Measurements from ENCODE around the gene DNAH14. TPM values are rescaled to one million over a fixed set of nuclear protein-coding genes. Genes with fewer than 3 reads are reported as not detected.
"Not testable (repeated sequence)": the region's sequence is repeated elsewhere in the genome, so short reads cannot be mapped to it uniquely, and the experiment has no call there.

The DNAH14 gene
- total RNA-seq, 4 donors from 2014 or later: 9.5 to 32.4 (median 14.8) TPM

GRCh38 chr1:224988042-224988441 lies 58.6 kb downstream of the DNAH14 start:
- peaks cover 0 to 10% (median 0%) of the 10 kb centered on the region in 3 donors for H3K9me3 ChIP-seq
- no peaks in the 10 kb centered on the region for H3K27me3 ChIP-seq
- H3K27ac ChIP-seq: no peak overlapping the region
- H3K4me1 ChIP-seq: no peaks in the 10 kb centered on the region
- TF ChIP-seq POLR2AphosphoS5 (IDR thresholded peaks at IDR 0.05) (no peak), EP300 (IDR thresholded peaks at IDR 0.05) (no peak), CTCF (IDR thresholded peaks at IDR 0.05) (no peak), POLR2A (IDR thresholded peaks at IDR 0.05) (no peak)
- WGBS, 2 donors (ENCODE audit: low coverage in 1 of 2): 89 to 100% methylated on average over 2 to 6 of the region's 6 CpGs
- ATAC-seq: no peak
- no peaks in the 10 kb centered on the region for H3K36me3 ChIP-seq
- no peak overlapping the region for H3K4me3 ChIP-seq

- 33 to 83% methylated on average over 1 of the region's 1 CpG for WGBS, 2 donors (ENCODE audit: low coverage in 1 of 2)
- no peaks in the 10 kb centered on the region for H3K27me3 ChIP-seq
- H3K4me3 ChIP-seq: no peak overlapping the region
- no peak overlapping the region for H3K27ac ChIP-seq
- no peak for ATAC-seq
- no peaks in the 10 kb centered on the region for H3K4me1 ChIP-seq
- no peaks in the 10 kb centered on the region for H3K36me3 ChIP-seq
- TF ChIP-seq POLR2AphosphoS5 (IDR thresholded peaks at IDR 0.05): no peak
- no peak for TF ChIP-seq CTCF (IDR thresholded peaks at IDR 0.05)
- TF ChIP-seq POLR2A (IDR thresholded peaks at IDR 0.05): no peak
- TF ChIP-seq EP300 (IDR thresholded peaks at IDR 0.05): no peak
- peaks cover 0 to 10% (median 0%) of the 10 kb centered on the region in 3 donors for H3K9me3 ChIP-seq
Observed at GRCh38 chr1:224989615-224990014, 60.1 kb downstream of the DNAH14 start.

- H3K36me3 ChIP-seq, ATAC-seq, H3K27ac ChIP-seq, H3K4me3 ChIP-seq, H3K4me1 ChIP-seq, H3K27me3 ChIP-seq: not testable (repeated sequence)
- H3K9me3 ChIP-seq: peaks cover 0 to 14% (median 0%) of the 10 kb centered on the region in 3 donors
- WGBS, 2 donors (ENCODE audit: low coverage in 1 of 2): 92 to 100% methylated on average over 2 to 4 of the region's 5 CpGs
Observed at GRCh38 chr1:224991550-224991949, 62.1 kb downstream of the DNAH14 start.

- no peaks in the 10 kb centered on the region for H3K36me3 ChIP-seq
- WGBS, 2 donors (ENCODE audit: low coverage in 1 of 2): 73 to 80% methylated on average over 1 of the region's 1 CpG
Observed at GRCh38 chr1:224995602-224996001, 66.1 kb downstream of the DNAH14 start.

GRCh38 chr1:224996266-224996665 lies 66.8 kb downstream of the DNAH14 start:
- Histone ChIP-seq H3K27me3 (no peaks in the 10 kb centered on the region), H3K36me3 (no peaks in the 10 kb centered on the region), H3K4me3 (no peak overlapping the region), H3K27ac (no peak overlapping the region), H3K4me1 (no peaks in the 10 kb centered on the region), H3K9me3 (peaks cover 0 to 28% (median 0%) of the 10 kb centered on the region in 3 donors)
- 100% methylated on average over 1 of the region's 1 CpG; no CpG with 5 or more reads in 1 of the 2 donors for WGBS, 2 donors (ENCODE audit: low coverage in 1 of 2)
- no peak for TF ChIP-seq CTCF (IDR thresholded peaks at IDR 0.05)
- no peak for TF ChIP-seq POLR2A (IDR thresholded peaks at IDR 0.05)
- TF ChIP-seq POLR2AphosphoS5 (IDR thresholded peaks at IDR 0.05): no peak
- TF ChIP-seq EP300 (IDR thresholded peaks at IDR 0.05): no peak
- no peak for ATAC-seq

More at GRCh38 chr1:224995602-224996001, 66.1 kb downstream of the DNAH14 start:
- no peak overlapping the region for H3K27ac ChIP-seq
- H3K27me3 ChIP-seq: no peaks in the 10 kb centered on the region
- H3K4me1 ChIP-seq: no peaks in the 10 kb centered on the region
- ATAC-seq: no peak
- H3K9me3 ChIP-seq: peaks cover 0 to 28% (median 0%) of the 10 kb centered on the region in 3 donors
- TF ChIP-seq POLR2AphosphoS5 (IDR thresholded peaks at IDR 0.05): no peak
- H3K4me3 ChIP-seq: no peak overlapping the region

GRCh38 chr1:224998185-224998584 lies 68.7 kb downstream of the DNAH14 start:
- no peak for ATAC-seq
- H3K36me3 ChIP-seq: no peaks in the 10 kb centered on the region

More at GRCh38 chr1:224998185-224998584, 68.7 kb downstream of the DNAH14 start:
- H3K4me1 ChIP-seq: no peaks in the 10 kb centered on the region
- no peaks in the 10 kb centered on the region for H3K27me3 ChIP-seq
- WGBS, 2 donors (ENCODE audit: low coverage in 1 of 2): 85 to 90% methylated on average over 2 of the region's 2 CpGs
- no peak for TF ChIP-seq POLR2A (IDR thresholded peaks at IDR 0.05)
- TF ChIP-seq CTCF (IDR thresholded peaks at IDR 0.05): no peak
- TF ChIP-seq POLR2AphosphoS5 (IDR thresholded peaks at IDR 0.05): no peak
- TF ChIP-seq EP300 (IDR thresholded peaks at IDR 0.05): no peak
- H3K4me3 ChIP-seq: no peak overlapping the region
- H3K27ac ChIP-seq: no peak overlapping the region
- peaks cover 0 to 22% (median 0%) of the 10 kb centered on the region in 3 donors for H3K9me3 ChIP-seq
